Transverse colon (tissue), 3 donors: ENCODE measurements around the gene MOB1B.

Experiments used
- POLR2A ChIP-seq: fragments of 450-650 bp; IDR thresholded peaks from one replicate; pipeline ENCODE4 v1.6.1; 2016; ENCODE audit warnings: antibody characterized with exemption, mild to moderate bottlenecking, moderate library complexity
- TF ChIP-seq, protein P1 (sequence below), 5 experiments: fragments of 200-600 bp in 3 of 5; fragments of 450-650 bp in 2 of 5; sonication (generic) in 3 of 5; IDR thresholded peaks; 1 replicate in 2 of 5; 2 replicates in 3 of 5; pipeline ENCODE4 v1.5.1; 2016 to 2017; ENCODE audit warnings: antibody characterized with exemption in 5 of 5, inconsistent platforms in 3 of 5, mild to moderate bottlenecking in 2 of 5, moderate library complexity in 1 of 5

DNA sequence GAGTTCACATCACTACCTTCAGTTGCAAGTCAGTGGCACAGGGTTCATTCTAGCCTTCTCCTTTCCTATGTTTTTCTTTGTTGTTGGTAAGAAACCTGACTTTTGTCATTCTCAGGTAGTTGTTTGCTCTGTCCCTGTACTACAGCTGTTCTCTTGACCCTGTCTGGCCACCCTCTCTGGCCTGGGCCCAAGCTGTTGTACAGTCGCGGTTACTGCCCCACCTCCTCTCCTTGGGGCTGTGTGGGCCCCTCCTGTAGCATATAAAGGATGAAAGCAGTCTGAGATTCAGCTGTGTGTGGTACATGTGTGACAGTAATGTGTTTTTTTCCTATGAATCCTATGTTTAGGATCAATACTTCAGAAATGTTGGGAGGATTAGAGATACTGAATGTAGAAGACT lies 12.5 kb downstream of the MOB1B start:
- TF ChIP-seq POLR2A, result no peak
- TF ChIP-seq, protein P1, sequence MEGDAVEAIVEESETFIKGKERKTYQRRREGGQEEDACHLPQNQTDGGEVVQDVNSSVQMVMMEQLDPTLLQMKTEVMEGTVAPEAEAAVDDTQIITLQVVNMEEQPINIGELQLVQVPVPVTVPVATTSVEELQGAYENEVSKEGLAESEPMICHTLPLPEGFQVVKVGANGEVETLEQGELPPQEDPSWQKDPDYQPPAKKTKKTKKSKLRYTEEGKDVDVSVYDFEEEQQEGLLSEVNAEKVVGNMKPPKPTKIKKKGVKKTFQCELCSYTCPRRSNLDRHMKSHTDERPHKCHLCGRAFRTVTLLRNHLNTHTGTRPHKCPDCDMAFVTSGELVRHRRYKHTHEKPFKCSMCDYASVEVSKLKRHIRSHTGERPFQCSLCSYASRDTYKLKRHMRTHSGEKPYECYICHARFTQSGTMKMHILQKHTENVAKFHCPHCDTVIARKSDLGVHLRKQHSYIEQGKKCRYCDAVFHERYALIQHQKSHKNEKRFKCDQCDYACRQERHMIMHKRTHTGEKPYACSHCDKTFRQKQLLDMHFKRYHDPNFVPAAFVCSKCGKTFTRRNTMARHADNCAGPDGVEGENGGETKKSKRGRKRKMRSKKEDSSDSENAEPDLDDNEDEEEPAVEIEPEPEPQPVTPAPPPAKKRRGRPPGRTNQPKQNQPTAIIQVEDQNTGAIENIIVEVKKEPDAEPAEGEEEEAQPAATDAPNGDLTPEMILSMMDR (IDR thresholded peaks at IDR 0.05), result no peak
